NCI-H2081 (cell line): ENCODE data around the gene CCDC154.
"Not testable (repeated sequence)": the region's sequence is repeated elsewhere in the genome, so short reads cannot be mapped to it uniquely, and the experiment has no call there.

Experiments used
- DNase-seq, 2 experiments: peaks; one replicate each; lab custom pipeline; 2025; lab: John Stamatoyannopoulos, UW

CCDC154 gene

DNA sequence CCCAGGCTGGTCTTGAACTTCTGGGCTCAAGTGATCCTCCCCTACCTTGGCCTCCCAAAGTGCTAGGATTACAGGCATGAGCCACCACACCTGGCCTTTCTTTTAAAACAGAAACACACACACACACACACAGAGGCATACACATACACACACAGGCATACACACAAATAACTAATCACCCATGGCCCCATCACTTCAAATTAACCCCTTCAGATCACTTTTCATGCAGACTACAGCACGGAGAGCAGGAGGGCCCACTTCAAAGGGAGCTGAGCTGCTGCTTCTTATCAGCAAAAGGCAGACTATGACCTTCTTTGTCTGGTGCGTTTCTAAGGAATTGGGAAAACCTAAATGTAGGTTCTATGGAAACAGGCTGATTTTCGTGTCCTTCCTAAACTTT is 28.6 kb upstream of the CCDC154 start:
- DNase-seq, result no peak

DNA sequence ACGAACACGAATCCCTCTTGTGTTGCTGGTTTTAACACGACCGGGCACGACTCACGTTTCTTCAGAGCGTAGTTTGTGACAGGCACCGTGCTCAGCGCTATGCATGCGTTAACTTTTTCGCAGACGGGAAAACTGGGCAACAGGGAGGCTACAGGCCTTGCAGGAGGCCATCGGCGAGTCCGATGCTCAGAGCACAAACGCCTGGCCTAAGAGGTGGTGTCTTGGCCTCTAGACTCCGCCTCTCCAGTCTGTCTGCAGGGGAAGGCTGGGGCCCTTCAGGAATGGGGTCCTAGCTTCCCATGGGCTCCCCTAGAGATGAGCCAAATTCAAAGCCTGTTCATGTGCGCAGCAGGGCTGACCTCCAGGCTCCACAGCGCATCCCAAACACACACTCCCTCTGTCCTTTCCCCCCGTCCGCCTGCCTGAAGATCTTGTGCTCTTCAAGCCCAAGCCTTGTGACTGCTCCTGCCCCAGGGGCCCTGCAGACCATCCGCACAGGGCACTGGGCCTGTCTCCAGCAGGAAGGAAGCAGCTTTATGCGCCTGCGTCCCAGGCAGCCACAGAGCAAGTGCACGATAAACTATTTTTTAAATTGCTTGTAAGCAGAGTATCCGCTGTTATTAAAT is 27.3 kb upstream of the CCDC154 start:
- no peak for DNase-seq

DNA sequence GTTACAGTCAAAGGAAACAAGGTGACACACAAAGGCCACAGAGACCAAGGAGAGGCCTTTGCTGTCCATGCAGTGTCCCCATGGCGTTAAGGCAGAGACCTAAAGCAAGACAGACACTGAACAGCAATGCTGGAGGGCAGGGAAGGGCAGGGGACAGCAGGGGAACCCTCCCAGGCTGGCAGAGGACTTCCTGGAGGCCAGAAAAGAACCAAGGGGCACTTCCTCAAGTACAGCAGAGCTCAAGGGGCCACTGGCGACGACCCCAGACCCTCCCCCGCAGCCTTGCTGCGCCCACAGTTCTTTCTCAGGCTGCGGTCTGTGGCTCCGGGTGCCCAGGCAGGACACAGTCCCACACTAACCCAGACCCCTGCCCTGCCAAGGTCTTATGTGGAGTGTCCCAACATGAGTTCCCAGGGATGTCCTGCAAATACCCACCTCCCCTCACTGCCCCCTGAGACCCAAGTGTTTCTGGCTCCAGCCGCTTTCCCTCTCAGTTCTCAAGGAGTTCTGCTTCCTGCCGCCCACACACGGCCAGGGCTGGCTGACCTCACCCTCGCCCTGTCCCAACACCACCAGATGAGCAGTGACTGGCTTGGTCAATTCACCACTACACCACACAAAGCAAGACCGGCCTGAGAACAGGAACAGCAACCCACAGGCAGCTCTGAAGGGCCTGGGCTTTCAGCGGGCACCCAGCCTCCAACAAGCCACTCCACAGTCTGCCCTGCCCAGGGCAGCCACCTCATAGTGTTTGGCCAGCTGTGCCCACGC is 26.3 kb upstream of the CCDC154 start:
- no peak for DNase-seq

DNA sequence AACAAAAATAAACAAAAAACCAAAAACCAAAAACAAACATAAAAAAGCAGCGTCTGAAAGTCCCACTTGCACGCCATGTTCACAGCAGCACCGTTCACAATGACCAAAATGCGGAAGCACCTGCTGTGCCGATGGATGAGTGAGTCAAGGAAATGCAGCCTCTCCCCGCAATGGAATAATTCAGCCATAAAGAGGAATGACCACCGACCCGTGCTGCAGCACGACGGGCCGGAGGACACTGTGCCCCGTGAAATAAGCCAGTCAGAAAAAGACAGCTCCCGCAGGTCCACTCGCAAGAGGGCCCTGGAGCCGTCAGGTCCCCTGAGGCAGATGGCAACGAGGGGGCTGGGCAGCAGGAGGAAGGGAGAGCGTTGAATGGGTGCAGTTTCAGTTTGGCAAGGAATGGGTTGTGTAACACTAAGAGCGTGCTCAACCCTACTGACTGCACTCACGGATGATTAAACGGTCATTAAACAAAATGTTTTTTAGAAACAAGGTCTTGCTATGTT is 25.4 kb upstream of the CCDC154 start:
- no peak for DNase-seq

DNA sequence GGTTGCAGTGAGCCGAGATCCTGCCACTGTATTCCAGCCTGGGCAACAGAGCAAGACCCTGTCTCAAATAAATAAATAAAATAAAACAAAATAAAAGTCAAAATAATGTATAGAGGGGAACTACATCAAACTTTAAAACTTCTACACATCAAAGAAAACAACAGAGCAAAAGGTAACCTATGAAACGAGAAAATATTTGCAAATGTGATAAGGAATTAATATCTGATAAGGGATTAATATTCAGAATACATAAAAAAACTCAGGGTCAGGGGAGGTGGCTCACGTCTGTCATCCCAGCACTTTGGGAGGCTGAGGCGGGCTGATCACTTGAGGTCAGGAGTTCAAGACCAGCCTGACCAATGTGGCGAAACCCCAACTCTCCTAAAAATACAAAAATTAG is 24.8 kb upstream of the CCDC154 start:
- not testable (repeated sequence) for DNase-seq

DNA sequence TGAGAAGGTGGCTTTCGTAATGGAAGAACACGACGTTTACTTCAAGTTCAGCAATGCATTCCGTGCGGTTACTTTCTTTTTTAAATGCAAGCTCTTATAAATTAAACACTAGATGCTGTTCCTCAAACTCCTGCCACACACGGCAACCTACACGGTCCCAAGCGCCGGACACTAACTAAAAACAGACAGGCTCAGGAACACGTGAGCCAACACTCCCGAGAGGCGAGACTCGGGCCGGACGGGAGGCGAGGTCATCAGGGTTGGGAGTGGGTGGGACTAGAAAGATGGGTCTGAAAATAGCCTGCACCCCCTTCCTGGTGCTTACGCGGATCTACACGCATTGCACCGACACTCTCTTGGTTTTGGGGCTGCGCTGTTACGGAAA is 24.1 kb upstream of the CCDC154 start:
- no peak for DNase-seq

DNA sequence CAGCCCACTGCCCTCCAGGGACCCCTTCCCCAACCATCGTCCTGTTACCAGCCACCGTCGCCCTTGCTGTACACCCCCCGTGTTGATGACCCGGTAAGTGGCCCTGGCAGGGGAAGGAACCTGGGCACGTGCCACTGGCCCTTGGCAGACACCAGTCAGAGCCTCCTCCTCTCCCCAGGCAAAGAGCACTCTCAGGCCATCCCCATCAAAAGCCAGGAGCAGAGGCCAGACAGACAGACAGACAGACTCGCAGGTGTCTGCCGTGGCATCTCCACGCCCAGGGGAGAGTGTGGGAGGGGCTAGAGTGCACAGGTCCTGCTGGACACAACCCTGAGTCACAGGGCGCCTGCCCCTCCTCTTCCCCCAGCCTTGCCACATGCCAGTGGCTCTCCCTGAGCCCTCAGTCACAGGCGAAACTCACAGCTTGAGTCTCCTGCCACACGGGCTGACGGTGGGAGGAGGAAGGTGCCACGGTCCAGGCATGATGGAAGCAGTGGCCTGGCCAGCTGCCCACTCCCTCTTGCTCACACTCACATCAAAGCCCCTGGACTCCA is 22.7 kb upstream of the CCDC154 start:
- DNase-seq, result no peak

DNA sequence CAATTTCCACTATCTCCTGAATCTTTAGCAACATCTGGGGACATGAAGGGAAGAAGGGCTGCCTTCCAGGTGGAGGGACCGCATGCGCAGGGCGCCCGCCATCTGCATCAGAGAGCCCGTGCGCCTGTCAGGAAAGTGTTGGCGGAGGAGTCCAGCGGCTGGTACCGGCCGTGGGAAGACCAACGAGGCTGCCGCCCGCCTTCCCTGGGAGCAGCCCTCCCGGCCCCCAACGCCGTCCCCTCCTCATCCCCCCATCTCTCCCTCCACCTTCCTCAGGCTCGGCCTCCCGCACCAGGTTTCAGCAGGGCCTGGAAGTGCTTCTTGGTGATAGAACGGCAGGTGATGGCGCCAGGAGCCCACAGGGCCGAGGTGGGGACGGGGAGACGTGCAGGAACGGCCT is 21.7 kb upstream of the CCDC154 start:
- no peak for DNase-seq

DNA sequence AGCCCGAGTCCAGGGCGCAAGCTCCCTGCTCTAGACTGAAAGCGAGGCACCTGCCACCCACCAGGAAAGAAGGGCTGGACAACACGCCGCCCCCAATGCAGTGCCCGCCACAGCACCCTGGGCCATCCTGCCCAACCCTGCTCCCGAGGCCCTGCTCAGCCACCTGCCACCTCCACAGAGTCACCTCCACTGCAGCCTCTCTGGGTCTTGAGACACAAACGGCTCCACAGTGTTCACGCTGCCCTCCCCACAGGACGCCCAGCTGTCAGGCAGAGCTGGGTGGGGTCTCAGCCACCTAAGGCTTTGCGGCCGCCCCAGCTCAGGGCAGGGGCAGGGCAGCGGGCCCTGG is 21.2 kb upstream of the CCDC154 start:
- no peak for DNase-seq

DNA sequence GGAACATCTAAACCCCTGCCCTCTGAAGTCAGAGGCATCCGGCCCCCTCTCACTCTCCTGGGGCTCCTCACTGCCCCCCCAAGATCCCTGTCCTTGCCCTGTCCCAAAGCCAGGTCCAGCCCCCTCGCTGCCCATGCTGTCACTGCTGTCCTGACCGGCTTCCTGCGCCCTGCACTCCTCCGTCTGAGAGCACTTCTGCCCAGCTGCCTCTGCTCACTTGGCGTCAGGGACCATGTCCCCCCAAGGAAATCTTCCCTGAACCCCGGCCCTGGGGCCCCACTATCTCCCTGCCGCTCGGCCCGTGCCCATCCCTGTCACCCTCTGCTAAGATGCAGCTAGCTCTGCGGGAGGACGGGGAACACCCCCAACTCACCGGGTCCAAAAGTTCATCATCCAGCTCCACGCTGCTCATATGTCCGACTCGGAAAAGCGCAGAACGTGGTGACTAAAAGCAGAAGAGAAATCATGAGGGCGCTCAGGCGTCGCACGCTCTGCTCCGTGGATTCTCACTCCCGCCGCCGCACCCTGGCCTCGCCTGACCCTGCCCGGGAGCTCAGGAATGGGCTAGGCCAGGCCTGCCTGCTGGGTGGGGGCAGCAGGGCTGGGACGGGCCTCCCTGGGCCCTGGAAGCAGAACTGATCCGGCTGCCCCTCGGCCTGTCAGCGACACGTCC is 20.7 kb upstream of the CCDC154 start:
- no peak for DNase-seq

DNA sequence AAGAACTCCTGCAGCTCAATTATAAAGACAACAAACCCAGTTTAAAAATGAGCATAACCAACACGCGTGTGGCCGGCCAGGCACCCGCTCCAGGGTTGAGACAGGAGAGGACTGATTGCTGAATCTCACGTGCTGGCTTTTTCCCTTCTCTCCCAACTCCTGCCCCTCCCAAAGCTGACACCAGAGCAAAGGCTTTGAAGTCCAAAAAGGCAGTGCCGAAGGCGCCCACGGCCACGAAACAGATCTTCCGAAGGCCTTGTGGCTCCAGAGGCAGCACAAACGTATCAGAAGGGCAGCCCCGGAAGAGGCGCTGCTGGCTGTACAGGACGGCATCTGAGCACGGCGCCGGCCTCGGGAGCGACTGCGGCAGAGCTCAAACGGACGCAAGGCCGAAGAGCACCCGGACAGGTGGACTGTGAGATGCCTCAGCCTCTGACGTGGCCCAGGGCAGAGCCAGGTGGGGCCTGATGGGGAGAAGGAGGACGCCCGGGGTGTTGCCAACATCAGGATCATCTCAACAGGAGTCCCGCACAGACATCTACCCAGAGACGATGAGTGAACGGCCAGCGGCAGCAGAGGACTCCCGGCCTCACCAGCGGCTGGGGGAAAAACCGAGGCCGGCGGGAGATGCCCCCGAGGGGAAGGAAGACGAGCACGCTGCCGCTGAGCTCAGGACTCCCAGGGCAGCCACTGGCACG is 20.0 kb upstream of the CCDC154 start:
- DNase-seq, result no peak

DNA sequence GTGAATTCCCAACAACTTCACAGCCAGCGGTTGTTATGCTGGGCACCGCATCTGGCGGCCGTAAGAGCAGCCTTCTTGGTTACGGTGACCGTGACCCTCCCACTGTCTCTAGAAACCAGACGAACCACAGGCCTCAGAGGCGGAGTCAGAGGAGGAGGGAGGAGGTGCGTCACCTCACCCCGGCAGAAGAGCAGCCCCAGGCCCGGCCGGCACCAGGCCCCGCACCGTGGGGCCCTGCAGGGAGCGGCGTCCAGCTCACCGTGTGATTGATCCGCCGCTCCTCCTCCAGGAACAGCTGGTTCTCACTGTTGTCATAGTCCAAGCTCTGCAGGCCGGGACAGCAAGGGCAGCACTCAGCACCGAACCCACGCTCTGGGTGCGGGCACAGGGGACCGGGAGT is 16.8 kb upstream of the CCDC154 start:
- no peak for DNase-seq

DNA sequence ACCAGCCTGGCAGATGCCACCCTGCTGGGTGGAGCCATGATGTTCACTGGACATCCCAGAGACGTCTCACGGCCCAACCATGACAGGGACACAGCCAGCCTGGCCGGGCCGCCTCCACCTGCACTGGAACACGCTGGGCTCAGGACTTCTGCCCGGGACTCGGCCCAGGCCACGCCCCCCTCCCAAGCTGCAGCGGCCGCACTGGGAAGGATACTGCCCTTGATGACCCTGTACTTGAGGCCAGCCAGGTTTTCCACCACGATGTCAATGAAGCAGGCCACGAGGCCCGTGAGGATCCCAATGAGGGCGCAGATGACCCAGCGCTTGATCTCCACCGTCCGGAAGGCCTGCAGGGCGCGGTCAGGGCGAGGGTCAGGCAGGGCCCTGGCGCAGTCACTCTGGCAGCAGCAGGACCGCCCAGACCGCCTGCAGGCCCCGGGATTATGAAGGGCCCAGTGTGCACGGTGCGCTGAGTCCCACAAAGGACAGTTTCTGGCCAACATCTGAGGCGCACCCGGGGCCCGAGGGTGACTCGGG is 16.3 kb upstream of the CCDC154 start:
- no peak for DNase-seq

DNA sequence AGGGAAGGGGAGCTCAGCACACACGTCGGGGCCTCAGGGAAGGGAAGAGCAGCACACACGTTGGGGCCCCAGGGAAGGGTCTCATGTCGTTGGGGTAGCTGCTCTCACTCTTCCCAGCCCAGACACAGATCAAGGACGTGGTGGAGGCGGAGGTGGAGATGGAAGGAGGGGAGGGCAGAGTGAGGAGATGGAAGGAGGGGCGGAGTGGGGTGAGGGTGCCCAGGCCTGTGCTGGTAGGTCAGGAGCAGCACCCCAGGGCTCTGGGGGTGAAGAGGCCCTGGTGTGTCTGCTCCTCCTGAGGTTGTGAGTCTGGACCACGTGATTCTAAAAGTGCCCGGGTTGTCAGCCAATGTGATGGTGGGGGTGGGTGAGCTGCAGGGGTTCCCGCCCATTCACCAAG is 15.6 kb upstream of the CCDC154 start:
- no peak for DNase-seq

DNA sequence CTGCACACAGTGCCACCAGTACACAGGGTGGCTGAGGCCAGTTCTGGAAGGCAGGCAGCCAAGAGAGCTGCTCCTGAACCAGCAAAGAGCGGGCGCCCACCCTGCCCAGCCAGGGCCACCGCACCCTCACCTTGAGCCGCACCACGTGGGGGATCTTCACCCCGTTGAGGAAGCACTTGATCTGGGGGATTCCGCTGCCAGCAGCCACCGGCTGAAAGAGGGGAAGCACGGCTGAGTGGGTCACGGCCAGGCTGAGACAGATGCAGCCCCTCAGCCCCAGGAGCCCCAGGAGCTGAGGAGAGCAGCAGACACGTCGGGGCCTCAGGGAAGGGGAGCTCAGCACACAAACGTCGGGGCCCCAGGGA is 14.6 kb upstream of the CCDC154 start:
- no peak for DNase-seq

DNA sequence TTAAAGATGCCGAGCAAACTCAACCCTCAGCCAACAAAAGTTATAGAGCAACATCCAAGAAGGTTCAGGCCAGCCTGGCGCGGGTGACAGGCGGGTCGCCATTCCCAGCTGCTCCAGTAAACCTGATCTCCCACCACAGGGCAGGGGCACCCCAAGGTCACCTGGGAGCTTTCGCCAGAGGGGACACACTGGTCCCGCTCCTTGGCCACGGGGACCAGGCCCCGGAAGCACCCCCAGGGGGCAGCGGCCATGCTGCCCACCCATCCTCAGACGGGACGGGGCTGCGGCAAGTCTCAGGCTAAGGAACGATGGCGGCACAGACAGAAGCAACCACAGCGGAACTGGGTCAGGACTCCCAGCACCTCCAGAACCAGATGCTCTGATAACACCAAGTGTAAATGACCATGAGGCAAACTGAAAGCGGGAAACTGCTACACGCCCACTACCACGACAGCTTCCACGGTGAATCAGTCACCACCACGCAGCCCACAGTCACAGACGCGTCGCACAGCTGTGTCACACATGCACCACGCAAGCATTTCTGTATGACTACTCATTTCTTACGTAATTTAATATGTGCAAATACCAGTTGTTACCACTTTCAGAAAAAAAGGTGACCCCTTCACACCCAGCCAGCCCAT is 14.1 kb upstream of the CCDC154 start:
- no peak for DNase-seq

DNA sequence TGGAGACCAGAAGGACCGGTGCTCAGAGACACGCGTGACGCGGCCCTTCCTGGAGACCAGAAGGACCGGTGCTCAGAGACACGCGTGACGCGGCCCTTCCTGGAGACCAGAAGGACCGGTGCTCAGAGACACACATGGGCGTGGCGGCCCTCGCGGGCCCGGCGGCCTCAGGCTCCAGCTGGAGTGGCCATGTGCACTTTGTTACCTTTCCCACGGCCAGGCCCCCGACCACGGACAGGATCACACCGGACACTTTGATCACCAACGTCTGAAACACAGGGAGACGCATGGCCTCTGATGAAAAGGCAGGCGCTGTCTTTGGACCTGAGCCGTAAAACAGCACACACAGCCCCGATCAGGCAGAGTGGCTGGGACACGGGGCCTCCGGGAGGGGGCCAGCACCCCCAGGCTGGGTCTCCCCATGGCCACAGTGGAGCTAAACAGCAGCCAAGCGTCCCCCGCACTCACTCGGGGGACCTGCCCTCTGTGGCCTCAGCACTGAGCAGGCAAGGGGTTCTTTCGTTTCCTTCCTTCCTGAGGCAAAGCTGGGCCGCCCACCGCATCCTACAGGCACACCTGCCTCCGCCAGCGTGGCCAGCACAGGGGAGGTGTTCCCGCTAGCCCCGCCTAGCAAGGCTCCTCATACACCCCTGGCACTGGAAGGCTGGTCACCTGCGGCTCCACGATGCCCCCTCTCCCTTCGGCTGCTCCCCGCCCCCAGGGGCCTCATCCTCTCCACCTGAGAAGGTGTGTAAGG is 13.3 kb upstream of the CCDC154 start:
- no peak for DNase-seq

DNA sequence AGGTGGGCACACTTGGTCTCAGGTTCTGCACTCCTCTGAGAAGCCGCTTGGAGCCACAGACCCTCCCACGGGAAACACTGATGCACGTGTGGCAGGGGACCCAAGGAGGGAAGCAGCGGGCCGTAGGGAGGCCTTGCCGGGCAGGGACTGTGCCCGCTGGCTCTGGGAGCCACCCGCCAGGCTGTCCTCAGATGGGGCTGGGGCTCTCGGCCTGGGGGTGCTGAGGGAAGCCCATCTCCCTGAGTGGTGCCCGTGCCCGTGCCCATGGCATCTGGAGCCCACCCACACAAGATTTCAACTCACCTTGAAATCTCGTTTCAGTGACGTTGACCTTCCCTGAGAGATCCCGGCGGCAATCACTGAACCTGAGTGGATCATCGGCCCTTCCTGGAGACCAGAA is 12.6 kb upstream of the CCDC154 start:
- DNase-seq, result no peak

DNA sequence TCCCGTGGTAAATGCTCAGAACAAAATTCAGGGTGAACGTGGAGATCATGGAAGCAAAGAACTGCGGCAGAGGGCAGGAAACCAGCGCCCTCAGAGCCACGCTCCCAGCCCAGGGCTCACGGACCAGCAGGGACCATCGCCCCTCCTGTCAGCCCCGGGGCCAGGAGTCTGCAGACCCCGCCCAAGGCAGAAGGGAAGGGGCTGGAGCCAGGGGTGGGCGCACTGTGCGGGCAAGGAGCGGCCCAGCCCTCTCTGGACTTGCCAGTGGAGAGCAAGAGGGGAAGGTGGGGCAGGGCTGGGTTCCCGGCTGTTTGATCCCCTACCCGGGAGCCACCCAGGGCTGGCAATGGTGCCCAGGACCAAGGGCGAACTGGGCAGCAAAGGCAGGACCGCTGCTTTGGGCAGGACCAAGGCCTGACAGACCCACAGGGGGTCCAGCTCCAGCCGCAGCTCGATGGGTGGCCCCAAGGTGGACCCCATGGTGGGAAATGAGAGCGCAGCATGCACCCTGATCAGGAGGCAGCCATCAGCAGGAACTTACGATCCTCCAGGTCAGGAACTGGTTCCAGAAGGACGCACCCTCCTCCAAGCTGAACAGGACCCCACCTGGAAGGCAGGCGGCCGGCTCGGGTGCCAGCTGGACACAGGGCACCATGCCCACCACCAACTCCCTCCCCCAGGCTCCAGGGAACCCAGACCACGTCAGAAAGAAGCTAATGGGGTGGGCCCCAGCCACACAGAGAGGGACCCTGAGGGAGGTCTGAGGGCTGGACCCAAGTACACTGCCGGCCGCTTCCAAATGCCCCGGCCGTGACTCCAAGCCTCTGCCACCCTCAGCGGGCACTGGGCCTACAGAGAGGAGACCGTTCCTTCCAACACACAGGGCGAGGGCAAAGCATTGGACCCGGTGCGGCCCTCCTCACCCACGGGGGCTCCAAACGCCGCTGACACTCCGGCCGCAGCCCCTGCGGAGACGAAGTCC is 11.1 kb upstream of the CCDC154 start:
- DNase-seq, result no peak

DNA sequence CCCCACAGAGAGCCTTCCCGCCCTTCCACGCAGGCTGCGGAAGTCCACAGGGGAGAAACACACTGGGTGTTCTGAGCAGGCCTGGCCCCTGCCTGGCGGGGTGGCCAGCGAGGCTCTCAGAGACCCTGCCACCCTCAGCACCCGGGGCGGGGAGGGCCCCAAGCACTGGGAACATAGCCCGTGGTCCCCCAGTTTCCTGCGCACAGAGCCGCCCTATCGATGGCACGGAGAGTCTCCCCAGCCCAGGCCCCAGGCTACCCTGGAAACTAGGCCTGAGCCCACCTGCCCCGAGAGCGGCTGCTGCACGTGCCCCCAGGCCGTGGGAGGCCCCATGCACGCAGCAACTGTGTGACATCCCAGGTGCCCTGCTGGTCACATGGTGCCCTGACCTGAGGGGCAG is 10.2 kb upstream of the CCDC154 start:
- no peak for DNase-seq
